Activated T-helper 1 cell treated with Interleukin-2 at 50 U/mL for 16 hours (primary cell): ENCODE results near the gene OAT.
"Not testable (repeated sequence)": the region's sequence is repeated elsewhere in the genome, so short reads cannot be mapped to it uniquely, and the experiment has no call there.

Experiments
- DNase-seq: peaks from one replicate; pipeline ENCODE4 v3.0.0-alpha.2; 2020; ENCODE audit warnings: low read depth

OAT gene

DNA sequence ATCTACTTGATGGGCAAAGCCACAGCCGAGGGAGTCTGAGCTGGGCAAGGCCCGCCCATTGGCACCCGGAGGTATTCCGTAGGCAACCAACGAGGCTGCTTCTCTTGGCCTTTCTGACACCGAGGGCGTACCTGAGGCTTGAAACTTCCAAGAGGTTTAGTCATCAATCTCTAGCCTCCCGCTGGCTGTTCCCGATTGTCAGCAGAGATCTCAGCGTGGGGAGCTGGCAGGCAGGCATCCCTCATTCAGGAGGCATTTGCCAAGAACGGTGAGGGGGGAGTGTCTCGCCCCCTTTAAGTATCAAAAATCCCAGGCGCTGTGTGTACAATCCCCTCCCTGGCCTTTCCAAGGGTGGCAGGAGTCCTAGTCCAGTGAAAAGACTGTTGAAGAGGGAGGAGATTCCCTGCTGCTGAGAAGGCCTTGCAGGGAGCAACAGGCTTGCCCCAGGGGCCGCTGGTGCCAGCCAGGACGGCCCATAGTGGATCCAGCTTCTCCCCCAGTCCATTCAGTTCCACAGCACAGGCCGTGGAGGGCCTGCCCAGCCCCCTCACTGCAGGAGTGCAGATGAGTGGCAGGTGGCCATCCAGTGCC, 39.7 kb downstream of the OAT start:
- no peak for DNase-seq

DNA sequence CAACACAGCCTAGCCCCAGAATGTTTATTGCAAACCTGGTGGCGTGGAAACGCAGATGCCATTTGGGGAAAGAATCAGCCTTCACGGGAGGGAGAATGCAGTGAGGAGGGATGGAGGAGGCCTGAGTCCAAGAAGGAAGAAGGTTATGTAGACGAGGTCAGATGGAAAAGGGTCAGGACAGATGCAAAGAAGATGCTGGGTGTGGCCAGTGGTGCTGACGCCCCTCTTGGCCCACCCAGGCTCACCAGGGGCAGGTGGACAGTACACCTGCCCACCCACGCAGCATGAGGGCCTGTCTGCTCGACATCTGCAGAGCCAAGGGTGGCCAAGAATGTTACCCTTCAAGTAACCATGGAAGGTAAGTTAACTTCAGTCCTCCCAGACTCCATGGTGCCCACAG, 40.5 kb downstream of the OAT start:
- DNase-seq, result no peak

- DNase-seq, result no peak
Measured at GRCh38 chr10:124377101-124377500, 41.6 kb downstream of the OAT start.

- DNase-seq, result no peak
Measured at GRCh38 chr10:124376411-124376810, 42.3 kb downstream of the OAT start.

GRCh38 chr10:124375691-124376090, 43.0 kb downstream of the OAT start:
- no peak for DNase-seq

DNA sequence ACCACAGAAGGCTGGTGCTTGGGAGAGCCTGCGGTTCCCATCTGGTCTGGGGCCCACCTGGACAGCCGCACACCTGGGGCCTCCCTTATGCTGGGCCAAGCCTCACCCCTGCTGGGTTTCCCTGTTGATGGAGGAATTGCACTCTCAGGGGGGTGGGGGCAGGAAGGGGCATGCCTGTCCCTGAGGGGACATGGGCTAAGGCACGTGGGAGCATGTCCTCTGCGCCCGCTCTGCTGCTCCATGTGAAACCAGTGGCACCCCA, 43.4 kb downstream of the OAT start:
- no peak for DNase-seq

DNA sequence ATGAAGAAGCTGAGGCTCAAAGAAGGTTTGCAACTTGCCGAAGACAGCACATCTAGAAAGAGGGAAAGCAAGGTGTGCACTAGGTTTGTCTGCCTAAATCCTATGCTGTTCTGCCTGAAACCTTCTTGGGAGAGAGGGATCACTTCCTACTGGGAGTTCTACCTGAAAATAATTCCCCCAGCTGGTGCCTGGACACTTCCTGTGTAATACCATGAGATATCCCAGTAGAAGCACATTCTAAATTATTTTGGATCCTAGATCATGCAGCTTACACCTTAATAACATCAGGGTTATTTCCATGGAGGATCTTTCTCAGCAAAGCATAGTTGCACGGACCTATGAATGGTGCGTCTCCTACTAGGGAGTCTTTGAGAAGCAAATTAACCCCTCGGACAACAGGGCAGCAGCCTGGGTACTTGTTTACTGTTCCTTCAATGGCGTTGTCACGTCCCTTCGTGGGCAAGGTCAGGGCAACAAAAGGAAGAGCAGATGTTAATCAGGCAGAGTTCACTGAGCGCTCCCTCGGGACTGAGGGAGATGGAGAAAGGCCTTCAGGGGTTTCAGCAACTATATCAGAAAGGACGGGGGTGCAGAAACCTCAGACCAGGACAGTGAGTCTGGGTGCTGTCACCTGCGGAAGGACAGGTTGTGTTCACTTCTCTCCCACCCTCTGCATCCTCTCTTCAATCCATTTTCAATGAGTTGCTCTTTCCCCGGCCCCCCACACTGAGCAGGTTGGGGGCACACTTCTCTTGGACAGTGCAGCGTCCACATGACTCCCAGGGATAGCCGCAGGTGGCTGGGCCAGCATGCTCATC, 44.0 kb downstream of the OAT start:
- DNase-seq, result no peak

GRCh38 chr10:124372899-124373298, 45.8 kb downstream of the OAT start:
- DNase-seq, result no peak

GRCh38 chr10:124370426-124370825, 48.3 kb downstream of the OAT start:
- DNase-seq, result no peak

DNA sequence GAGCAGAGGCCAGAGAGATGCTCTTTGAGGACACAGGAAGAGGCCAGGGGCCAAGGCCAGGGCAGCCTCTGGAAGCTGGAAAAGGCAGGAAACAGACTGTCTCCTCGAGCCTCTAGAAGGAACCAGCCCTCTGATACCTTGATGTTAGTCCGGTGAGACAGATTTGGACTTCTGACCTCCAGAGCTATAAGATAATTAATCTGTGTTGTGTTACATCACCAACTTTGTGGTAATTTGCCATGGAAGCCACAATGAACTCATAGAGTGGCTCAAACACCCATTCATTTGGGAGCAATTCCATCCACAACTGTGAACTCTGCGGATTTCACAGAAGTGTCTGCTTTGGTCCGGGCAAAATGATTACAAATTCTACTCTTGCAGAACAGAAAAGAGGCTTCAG, 48.7 kb downstream of the OAT start:
- DNase-seq, result no peak

DNA sequence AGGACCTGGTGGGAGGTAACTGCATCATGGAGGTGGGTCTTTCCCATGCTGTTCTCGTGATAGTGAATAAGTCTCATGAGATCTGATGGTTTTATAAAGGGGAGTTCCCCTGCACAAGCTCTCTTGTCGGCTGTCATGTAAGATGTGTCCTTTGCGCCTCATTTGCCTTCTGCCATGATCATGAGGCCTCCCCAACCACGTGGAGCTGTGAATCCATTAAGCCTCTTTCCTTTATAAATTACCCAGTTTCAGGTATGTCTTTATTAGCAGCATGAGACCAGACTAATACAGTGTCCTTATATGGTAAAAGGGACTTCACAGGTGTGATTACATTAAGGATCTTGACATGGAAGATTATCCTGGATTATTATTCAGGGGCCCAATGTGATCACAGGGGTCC, 49.2 kb downstream of the OAT start:
- DNase-seq, result not testable (repeated sequence)

- DNase-seq, result no peak
Measured at GRCh38 chr10:124369066-124369465, 49.7 kb downstream of the OAT start.

DNA sequence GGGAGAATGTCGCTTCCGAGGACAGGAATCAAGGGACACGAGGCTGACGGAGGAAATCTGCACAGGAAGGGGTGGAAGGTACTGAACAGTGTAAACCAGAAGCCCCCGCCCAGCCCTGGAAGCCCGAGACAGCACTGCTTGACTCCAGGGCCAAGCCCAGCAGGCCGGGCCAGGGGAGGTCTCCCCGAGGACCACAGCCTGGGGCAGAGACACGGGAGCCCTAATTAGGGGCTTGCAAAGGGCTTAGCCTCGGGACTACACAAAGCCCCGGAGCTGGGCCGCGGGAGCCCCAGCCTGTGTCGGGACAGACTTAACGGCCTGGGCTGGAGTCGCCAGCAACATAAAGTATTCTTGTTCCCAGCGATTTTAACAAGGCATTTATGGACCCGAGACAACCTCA, 50.8 kb downstream of the OAT start:
- no peak for DNase-seq

DNA sequence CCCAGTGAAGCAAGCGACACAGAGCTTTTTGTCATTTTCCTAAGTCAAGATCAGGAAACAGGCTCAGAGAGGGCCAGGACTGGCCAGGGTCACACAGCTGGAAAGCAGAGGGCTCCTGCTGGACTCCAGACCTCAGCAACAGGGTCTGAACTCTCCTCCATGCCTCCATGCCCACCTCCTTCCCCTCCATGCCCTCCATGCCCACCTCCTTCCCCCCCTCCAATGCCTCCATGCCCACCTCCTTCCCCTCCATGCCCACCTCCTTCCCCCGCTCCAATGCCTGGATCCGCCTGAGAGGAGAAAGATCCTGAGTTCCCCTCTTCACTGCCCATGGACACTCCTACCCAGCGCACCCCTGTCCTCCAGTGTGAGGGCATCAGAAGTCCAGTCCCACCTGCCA, 51.3 kb downstream of the OAT start:
- no peak for DNase-seq

GRCh38 chr10:124366825-124367224, 51.9 kb downstream of the OAT start:
- DNase-seq, result no peak

DNA sequence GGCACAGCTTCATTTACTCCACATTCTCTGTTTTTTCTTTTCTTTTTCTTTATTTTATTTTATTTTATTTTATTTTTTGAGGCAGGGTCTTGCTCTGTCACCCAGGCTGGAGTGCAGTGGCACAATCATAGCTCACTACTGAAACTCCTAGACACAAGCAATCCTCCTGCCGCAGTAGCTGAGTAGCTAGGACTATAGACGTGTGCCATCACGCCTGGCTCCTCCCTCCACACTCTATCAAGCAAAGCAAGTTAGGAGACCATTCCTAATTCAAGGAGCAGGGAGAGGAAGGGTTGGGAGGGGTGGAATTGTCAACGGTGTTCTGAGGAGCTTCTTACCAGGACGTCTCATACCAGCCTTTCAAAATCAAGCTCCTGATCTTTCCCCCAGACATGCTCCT, 52.4 kb downstream of the OAT start:
- no peak for DNase-seq

DNA sequence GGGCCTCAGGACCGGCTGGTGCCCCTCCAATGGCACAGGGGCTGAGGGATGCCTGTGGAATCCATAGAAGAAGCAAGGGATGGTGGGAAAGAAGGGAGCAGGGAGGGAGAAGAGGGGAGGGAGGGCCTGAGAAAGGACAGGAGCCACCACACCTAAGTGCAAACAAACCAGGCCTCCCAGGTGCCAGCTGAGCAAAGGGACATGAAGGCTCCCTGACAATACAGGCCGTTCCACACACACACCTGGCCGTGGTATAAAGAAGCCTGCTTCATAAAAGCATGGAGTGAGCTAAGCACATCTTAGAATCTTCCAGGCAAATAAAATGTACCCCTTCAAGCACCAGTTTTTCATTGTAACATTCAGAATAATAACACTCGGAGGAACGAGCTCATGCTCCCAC, 54.0 kb downstream of the OAT start:
- DNase-seq, result no peak

GRCh38 chr10:124362568-124362967, 56.2 kb downstream of the OAT start:
- no peak for DNase-seq

DNA sequence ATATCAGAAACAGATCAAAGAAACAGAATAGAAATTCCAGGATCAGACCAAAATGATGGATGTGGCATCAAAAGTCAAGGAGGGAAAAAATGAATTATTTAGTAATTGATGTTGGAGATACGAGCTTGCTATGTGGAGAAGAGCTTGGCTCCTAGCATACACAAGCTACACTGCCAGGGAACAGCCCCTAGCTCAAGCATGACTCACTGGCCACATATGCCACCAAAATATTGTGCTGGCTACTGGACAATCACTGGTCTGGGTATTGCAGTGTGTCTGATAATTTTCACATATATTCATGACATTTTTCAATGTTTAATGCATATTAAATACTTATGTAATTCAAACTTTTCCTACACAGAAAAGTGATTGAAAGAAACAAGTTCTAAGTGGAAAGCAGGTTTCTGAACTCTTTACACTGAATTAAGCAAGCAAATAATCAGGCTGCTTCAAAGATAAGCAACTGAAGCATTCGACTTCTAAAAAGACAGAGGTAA, 59.3 kb downstream of the OAT start:
- no peak for DNase-seq

DNA sequence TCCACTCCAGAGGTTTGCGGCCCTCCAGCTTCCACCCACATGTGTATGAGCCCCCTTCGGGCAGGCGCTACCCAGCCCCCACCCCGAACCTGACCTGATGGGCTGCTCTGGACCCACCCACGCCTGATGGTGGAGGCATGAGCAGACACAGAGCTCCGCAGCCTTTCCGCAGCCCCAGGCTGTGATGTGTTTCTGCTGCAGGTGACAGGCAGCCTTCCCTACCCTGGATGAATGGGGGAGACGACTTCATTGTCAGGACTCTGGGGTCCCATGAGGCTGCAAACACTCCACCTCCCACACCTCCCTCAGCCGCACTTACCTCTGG, 61.2 kb downstream of the OAT start:
- no peak for DNase-seq

- no peak for DNase-seq
Measured at GRCh38 chr10:124356701-124357560, 61.8 kb downstream of the OAT start.

DNA sequence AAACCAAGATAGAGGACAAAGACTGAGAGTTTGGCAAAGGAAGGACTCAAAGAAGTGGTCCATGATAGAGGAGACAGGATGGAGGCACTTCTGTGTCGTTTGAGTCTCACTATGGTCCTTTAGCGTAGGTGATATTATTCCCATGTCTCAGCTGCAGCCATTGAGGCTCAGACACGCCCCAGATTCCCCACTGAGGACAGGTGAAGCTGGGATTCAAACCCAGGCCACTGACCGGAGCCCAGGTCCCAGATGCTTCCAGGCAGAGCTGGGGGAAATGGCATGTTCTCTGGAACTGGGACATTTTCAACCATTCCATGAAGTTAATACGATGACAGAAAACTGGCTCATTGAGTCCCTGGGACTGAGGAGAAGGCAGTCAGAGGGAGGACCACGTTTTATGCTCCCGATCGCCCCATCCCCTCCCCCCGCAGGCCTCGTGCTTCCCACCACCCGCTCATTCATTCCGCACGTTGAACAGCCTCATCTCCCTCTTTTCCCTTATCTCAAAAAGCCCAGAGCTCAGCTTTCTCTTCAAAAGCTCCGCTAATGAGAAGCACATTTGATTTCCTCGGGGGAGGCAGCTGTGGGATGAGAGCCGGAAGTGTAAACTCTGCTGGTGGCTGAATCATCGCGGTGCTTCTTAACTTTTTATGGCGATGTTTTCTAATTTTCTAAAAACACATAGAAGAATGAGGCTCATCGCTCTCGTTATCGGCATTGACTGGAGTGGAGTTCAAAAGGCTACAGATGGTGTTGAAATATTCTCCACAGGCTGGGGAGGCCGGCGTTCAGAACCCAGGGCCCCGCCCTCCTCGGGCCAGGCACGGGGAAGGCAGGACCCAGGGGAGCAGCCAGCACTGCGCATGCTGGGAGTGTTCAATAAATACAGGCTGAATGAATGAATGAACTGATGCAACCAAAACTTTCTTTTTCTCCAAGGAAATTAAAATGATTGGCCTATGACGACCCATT, 64.0 kb downstream of the OAT start:
- DNase-seq, result no peak
